Liver (tissue), 3 donors: Measurements from ENCODE around the gene CTAGE15.
"Not testable (repeated sequence)": the region's sequence is repeated elsewhere in the genome, so short reads cannot be mapped to it uniquely, and the experiment has no call there.

Experiments
- ATF3 ChIP-seq: IDR thresholded peaks from 2 replicates; pipeline ENCODE4 v1.6.1; 2016; ENCODE audit warnings: antibody characterized with exemption
- FOXA2 ChIP-seq: IDR thresholded peaks from 2 replicates; pipeline ENCODE4 v1.6.1; 2016; ENCODE audit warnings: antibody characterized with exemption
- GABPA ChIP-seq, 2 donors: IDR thresholded peaks in 1 of 2; conservative IDR thresholded peaks in 1 of 2; 2 replicates each; pipeline ENCODE4 v1.6.1; 2016; ENCODE audit warnings: antibody characterized with exemption in 2 of 2, mild to moderate bottlenecking in 1 of 2, moderate library complexity in 1 of 2
- RXRA ChIP-seq, 2 donors: IDR thresholded peaks; 2 replicates each; pipeline ENCODE4 v1.6.1; 2017 to 2018; ENCODE audit warnings: antibody characterized with exemption in 2 of 2, mild to moderate bottlenecking in 1 of 2
- TAF1 ChIP-seq: conservative IDR thresholded peaks from 2 replicates; pipeline ENCODE4 v1.6.1; 2016; ENCODE audit warnings: antibody characterized with exemption, mild to moderate bottlenecking
- TF ChIP-seq, protein P1 (sequence below): fragments of 150-350 bp; IDR thresholded peaks from 2 replicates; pipeline ENCODE4 v1.5.1; 2017; ENCODE audit warnings: improper control_type of control experiment, low read depth, low read length; ENCODE audit not compliant: missing input control
- TF ChIP-seq, protein P2 (sequence below): IDR thresholded peaks from 2 replicates; pipeline ENCODE4 v1.6.1; 2016; ENCODE audit warnings: antibody characterized with exemption, mild to moderate bottlenecking
- donor health status: healthy.
- donor health status: healthy.

- TF ChIP-seq, protein P1, sequence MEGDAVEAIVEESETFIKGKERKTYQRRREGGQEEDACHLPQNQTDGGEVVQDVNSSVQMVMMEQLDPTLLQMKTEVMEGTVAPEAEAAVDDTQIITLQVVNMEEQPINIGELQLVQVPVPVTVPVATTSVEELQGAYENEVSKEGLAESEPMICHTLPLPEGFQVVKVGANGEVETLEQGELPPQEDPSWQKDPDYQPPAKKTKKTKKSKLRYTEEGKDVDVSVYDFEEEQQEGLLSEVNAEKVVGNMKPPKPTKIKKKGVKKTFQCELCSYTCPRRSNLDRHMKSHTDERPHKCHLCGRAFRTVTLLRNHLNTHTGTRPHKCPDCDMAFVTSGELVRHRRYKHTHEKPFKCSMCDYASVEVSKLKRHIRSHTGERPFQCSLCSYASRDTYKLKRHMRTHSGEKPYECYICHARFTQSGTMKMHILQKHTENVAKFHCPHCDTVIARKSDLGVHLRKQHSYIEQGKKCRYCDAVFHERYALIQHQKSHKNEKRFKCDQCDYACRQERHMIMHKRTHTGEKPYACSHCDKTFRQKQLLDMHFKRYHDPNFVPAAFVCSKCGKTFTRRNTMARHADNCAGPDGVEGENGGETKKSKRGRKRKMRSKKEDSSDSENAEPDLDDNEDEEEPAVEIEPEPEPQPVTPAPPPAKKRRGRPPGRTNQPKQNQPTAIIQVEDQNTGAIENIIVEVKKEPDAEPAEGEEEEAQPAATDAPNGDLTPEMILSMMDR = not testable (repeated sequence)
- TF ChIP-seq, protein P2, sequence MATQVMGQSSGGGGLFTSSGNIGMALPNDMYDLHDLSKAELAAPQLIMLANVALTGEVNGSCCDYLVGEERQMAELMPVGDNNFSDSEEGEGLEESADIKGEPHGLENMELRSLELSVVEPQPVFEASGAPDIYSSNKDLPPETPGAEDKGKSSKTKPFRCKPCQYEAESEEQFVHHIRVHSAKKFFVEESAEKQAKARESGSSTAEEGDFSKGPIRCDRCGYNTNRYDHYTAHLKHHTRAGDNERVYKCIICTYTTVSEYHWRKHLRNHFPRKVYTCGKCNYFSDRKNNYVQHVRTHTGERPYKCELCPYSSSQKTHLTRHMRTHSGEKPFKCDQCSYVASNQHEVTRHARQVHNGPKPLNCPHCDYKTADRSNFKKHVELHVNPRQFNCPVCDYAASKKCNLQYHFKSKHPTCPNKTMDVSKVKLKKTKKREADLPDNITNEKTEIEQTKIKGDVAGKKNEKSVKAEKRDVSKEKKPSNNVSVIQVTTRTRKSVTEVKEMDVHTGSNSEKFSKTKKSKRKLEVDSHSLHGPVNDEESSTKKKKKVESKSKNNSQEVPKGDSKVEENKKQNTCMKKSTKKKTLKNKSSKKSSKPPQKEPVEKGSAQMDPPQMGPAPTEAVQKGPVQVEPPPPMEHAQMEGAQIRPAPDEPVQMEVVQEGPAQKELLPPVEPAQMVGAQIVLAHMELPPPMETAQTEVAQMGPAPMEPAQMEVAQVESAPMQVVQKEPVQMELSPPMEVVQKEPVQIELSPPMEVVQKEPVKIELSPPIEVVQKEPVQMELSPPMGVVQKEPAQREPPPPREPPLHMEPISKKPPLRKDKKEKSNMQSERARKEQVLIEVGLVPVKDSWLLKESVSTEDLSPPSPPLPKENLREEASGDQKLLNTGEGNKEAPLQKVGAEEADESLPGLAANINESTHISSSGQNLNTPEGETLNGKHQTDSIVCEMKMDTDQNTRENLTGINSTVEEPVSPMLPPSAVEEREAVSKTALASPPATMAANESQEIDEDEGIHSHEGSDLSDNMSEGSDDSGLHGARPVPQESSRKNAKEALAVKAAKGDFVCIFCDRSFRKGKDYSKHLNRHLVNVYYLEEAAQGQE = not testable (repeated sequence)
- TF ChIP-seq GABPA (IDR thresholded peaks at IDR 0.05 in 1 of 2, conservative IDR thresholded peaks at IDR 0.05 in 1 of 2); TAF1; RXRA (IDR thresholded peaks at IDR 0.05); FOXA2; ATF3: not testable (repeated sequence)
Observed at GRCh38 chr7:143615545-143615944, 43.9 kb downstream of the CTAGE15 start.
